WERI-Rb-1 (cell line): Measurements from ENCODE around the gene PDIA6.

Experiments used
- DNase-seq: peaks from one replicate; pipeline ENCODE4 v3.0.0-alpha.2; 2020
- H3K27ac ChIP-seq: fragments of 250-450 bp; sonication (Bioruptor Pico); 2 replicates; pipeline ENCODE4 v1.5.1; 2020; ENCODE audit warnings: mild to moderate bottlenecking, moderate library complexity
- H3K27me3 ChIP-seq: fragments of 250-450 bp; sonication (Bioruptor Pico); 2 replicates; pipeline ENCODE4 v1.5.1; 2021; ENCODE audit warnings: mild to moderate bottlenecking, low read depth, moderate library complexity; ENCODE audit not compliant: insufficient read depth, severe bottlenecking
- H3K36me3 ChIP-seq: fragments of 250-450 bp; sonication (Bioruptor Pico); 2 replicates; pipeline ENCODE4 v1.5.1; 2020; ENCODE audit warnings: mild to moderate bottlenecking, moderate library complexity
- H3K4me3 ChIP-seq: 2 replicates; pipeline ENCODE4 v1.5.1; 2011; ENCODE audit warnings: low read depth, mild to moderate bottlenecking, control low read depth, low read length
- H3K9me3 ChIP-seq: fragments of 250-450 bp; sonication (Bioruptor Pico); 2 replicates; pipeline ENCODE4 v1.5.1; 2021; ENCODE audit warnings: mild to moderate bottlenecking, moderate library complexity; ENCODE audit not compliant: severe bottlenecking
- CTCF ChIP-seq: IDR thresholded peaks from 2 replicates; pipeline ENCODE4 v1.5.1; 2011; ENCODE audit warnings: low read depth, mild to moderate bottlenecking, control low read depth, inconsistent platforms, low read length

PDIA6 gene

GRCh38 chr2:10740226-10740625, 72.4 kb downstream of the PDIA6 start:
- no peak for TF ChIP-seq CTCF
- H3K27me3 ChIP-seq = no peaks in the 10 kb centered on the region

GRCh38 chr2:10738192-10738591, 74.4 kb downstream of the PDIA6 start:
- Histone ChIP-seq H3K27me3 (no peaks in the 10 kb centered on the region), H3K4me3 (no peak overlapping the region), H3K27ac (no peak overlapping the region), H3K9me3 (no peaks in the 10 kb centered on the region), H3K36me3 (no peaks in the 10 kb centered on the region)
- no peak for DNase-seq
- no peak for TF ChIP-seq CTCF

More at GRCh38 chr2:10740226-10740625, 72.4 kb downstream of the PDIA6 start:
- H3K27ac ChIP-seq = no peak overlapping the region
- H3K4me3 ChIP-seq = no peak overlapping the region
- H3K9me3 ChIP-seq = no peaks in the 10 kb centered on the region
- DNase-seq = no peak
- no peaks in the 10 kb centered on the region for H3K36me3 ChIP-seq

GRCh38 chr2:10733980-10734379, 78.6 kb downstream of the PDIA6 start:
- Histone ChIP-seq H3K36me3 (no peaks in the 10 kb centered on the region), H3K27ac (no peak overlapping the region), H3K4me3 (no peak overlapping the region), H3K27me3 (no peaks in the 10 kb centered on the region), H3K9me3 (no peaks in the 10 kb centered on the region)
- DNase-seq = no peak
- no peak for TF ChIP-seq CTCF

- no peak overlapping the region for H3K27ac ChIP-seq
- H3K9me3 ChIP-seq = no peaks in the 10 kb centered on the region
- H3K36me3 ChIP-seq = no peaks in the 10 kb centered on the region
- H3K27me3 ChIP-seq = no peaks in the 10 kb centered on the region
- DNase-seq = no peak
- no peak for TF ChIP-seq CTCF
- H3K4me3 ChIP-seq = no peak overlapping the region
Observed at GRCh38 chr2:10733566-10733925, 79.0 kb downstream of the PDIA6 start.
